PC-9 (cell line): Measurements from ENCODE around the gene ABCB8. TPM values are rescaled to one million over a fixed set of nuclear protein-coding genes. Genes with fewer than 3 reads are reported as not detected.

Experiments used
- BruUV-seq: library from RNA; stranded (reverse); fragments of 400-500 nt; replicated peaks from 2 replicates; lab custom pipeline; 2021; lab: Mats Ljungman, UMichigan
- CTCF ChIA-PET: fragments of 300-600 bp; sonication (Branson Sonifier 250); formaldehyde crosslinking; loops from one replicate; lab custom pipeline; 2022; ENCODE audit warnings: antibody characterized with exemption; lab: Charles Lee
- POLR2A ChIA-PET: fragments of 300-600 bp; sonication (Branson Sonifier 250); formaldehyde crosslinking; loops from one replicate; lab custom pipeline; 2022; ENCODE audit warnings: antibody characterized with exemption; ENCODE audit not compliant: unreplicated experiment; lab: Charles Lee
- DNase-seq, 2 experiments: peaks; one replicate each; pipeline versions ENCODE4 v3.0.0 to v3.0.0-alpha.2; 2015 to 2022; ENCODE audit warnings: mixed read lengths in 1 of 2
- H2AFZ ChIP-seq: fragments of 200-600 bp; sonication (generic); 2 replicates; pipeline ENCODE4 v1.8.1; 2017; ENCODE audit warnings: antibody characterized with exemption
- H3F3A ChIP-seq: fragments of 200-600 bp; sonication (generic); 2 replicates; pipeline ENCODE4 v1.8.1; 2017; ENCODE audit warnings: antibody characterized with exemption, mild to moderate bottlenecking, low read depth; ENCODE audit not compliant: insufficient read depth
- H3K27ac ChIP-seq: fragments of 200-600 bp; sonication (generic); 2 replicates; pipeline ENCODE4 v1.6.1; 2016; ENCODE audit warnings: mixed run types
- H3K27me3 ChIP-seq: fragments of 200-600 bp; sonication (generic); 2 replicates; pipeline ENCODE4 v1.6.1; 2016; ENCODE audit warnings: low read depth, mixed run types; ENCODE audit not compliant: insufficient read depth
- H3K36me3 ChIP-seq: fragments of 200-600 bp; sonication (generic); 2 replicates; pipeline ENCODE4 v1.6.1; 2016; ENCODE audit warnings: low read depth, mixed run types
- H3K4me1 ChIP-seq: fragments of 200-600 bp; sonication (generic); replicated peaks from 2 replicates; pipeline ENCODE4 v1.6.1; 2016; ENCODE audit warnings: mixed run types; ENCODE audit not compliant: insufficient read depth
- H3K4me2 ChIP-seq: fragments of 200-600 bp; sonication (generic); 2 replicates; pipeline ENCODE4 v1.6.1; 2017; ENCODE audit warnings: mixed run types
- H3K4me3 ChIP-seq: fragments of 200-600 bp; sonication (generic); 2 replicates; pipeline ENCODE4 v1.6.1; 2016; ENCODE audit warnings: mixed run types
- H3K79me2 ChIP-seq: fragments of 200-600 bp; sonication (generic); 2 replicates; pipeline ENCODE4 v1.6.1; 2017; ENCODE audit warnings: low read depth, mixed run types
- H3K9me2 ChIP-seq: fragments of 200-600 bp; sonication (generic); 2 replicates; pipeline ENCODE4 v1.8.1; 2017; ENCODE audit warnings: mild to moderate bottlenecking; ENCODE audit not compliant: insufficient read depth
- H3K9me3 ChIP-seq: fragments of 200-600 bp; sonication (generic); 2 replicates; pipeline ENCODE4 v1.8.1; 2016; ENCODE audit warnings: low read depth; ENCODE audit not compliant: insufficient read depth
- H4K20me1 ChIP-seq: fragments of 200-600 bp; sonication (generic); 2 replicates; pipeline ENCODE4 v1.8.1; 2017; ENCODE audit not compliant: insufficient read depth
- CTCF ChIP-seq: fragments of 200-600 bp; sonication (generic); conservative IDR thresholded peaks from 2 replicates; pipeline ENCODE4 v1.6.1; 2017; ENCODE audit warnings: mixed run types, antibody characterized with exemption, mild to moderate bottlenecking, moderate library complexity
- EZH2 ChIP-seq: fragments of 200-600 bp; sonication (generic); IDR thresholded peaks from 2 replicates; pipeline ENCODE4 v1.8.0; 2017; ENCODE audit warnings: antibody characterized with exemption, low read depth
- intact Hi-C: fragments of 100-400 bp; cut with micrococcal nuclease; formaldehyde crosslinking; loops from one replicate; pipeline ENCODE4 v1.10.0; 2022; ENCODE audit not compliant: unreplicated experiment
- total RNA-seq: library from RNA; stranded (reverse); gene quantifications from 2 replicates; pipeline ENCODE4 v1.2.3, GENCODE V29; 2021

ABCB8 gene
- total RNA-seq, 1 experiment from 2014 or later = 61.9 TPM

GRCh38 chr7:151035026-151035717 is 6.9 kb downstream of the ABCB8 start:
- Histone ChIP-seq H3K27me3 (no peaks in the 10 kb centered on the region), H3K9me3 (no peaks in the 10 kb centered on the region), H3F3A (peaks cover 23% of the 10 kb centered on the region), H3K4me3 (no peak overlapping the region), H4K20me1 (peaks cover 5% of the 10 kb centered on the region; the same call in 1 of the 2 replicates), H3K9me2 (no peaks in the 10 kb centered on the region), H3K27ac (no peak overlapping the region), H2AFZ (no peak overlapping the region), H3K79me2 (peaks cover 8% of the 10 kb centered on the region; the same call in 1 of the 2 replicates), H3K4me1 (peaks cover 24% of the 10 kb centered on the region), H3K36me3 (no peaks in the 10 kb centered on the region; the same call in 1 of the 2 replicates), H3K4me2 (no peak overlapping the region)
- intact Hi-C loops = no loop called here
- ChIA-PET POLR2A (no interaction called here), CTCF (no interaction called here)
- TF ChIP-seq CTCF (no peak), EZH2 (no peak)
- DNase-seq = no peak
- BruUV-seq = no TSS peak

GRCh38 chr7:151035902-151036301 is 7.7 kb downstream of the ABCB8 start:
- Histone ChIP-seq H4K20me1 (peaks cover 5% of the 10 kb centered on the region; the same call in 1 of the 2 replicates), H3K79me2 (0 out of 2 replicates have a peak, but pooled peaks cover under 1% of the 10 kb centered on the region), H2AFZ (no peak overlapping the region), H3K27ac (no peak overlapping the region), H3K4me3 (no peak overlapping the region), H3K9me2 (no peaks in the 10 kb centered on the region), H3K36me3 (no peaks in the 10 kb centered on the region; the same call in 1 of the 2 replicates), H3K4me2 (no peak overlapping the region), H3F3A (peaks cover 25% of the 10 kb centered on the region), H3K4me1 (peaks cover 26% of the 10 kb centered on the region), H3K9me3 (no peaks in the 10 kb centered on the region), H3K27me3 (no peaks in the 10 kb centered on the region)
- CTCF ChIA-PET = no interaction called here
- intact Hi-C loops = no loop called here
- TF ChIP-seq EZH2 = no peak
- no peak for TF ChIP-seq CTCF
- DNase-seq = no peak
- POLR2A ChIA-PET = no interaction called here
- no TSS peak for BruUV-seq

- ChIA-PET POLR2A (interaction anchor here (0.6 to 0.7 kb wide), 4 partner anchors 15 to 672 kb away, joined by 3 to 6 read pairs (median 4); partner anchors contain the start of gene ATG9B), CTCF (interaction anchor here (0.6 kb wide), 1 partner anchor 17 kb away, joined by 4 read pairs; no protein-coding TSS in a partner anchor)
- Histone ChIP-seq H3K9me3 (no peaks in the 10 kb centered on the region), H3K4me2 (peak overlapping the region; percentile 68), H3K27ac (peak overlapping the region; percentile 72), H3K4me1 (peaks cover 26% of the 10 kb centered on the region), H3K4me3 (no peak overlapping the region; the same call in 1 of the 2 replicates), H3K36me3 (no peaks in the 10 kb centered on the region; the same call in 1 of the 2 replicates), H2AFZ (no peak overlapping the region), H3F3A (peaks cover 25% of the 10 kb centered on the region), H3K27me3 (no peaks in the 10 kb centered on the region), H4K20me1 (peaks cover 5% of the 10 kb centered on the region; the same call in 1 of the 2 replicates), H3K9me2 (no peaks in the 10 kb centered on the region), H3K79me2 (no peaks in the 10 kb centered on the region)
- intact Hi-C loops = loop anchor here (1.0 kb wide), 2 partner anchors 11 to 19 kb away; partner anchors contain the start of gene ABCB8
- DNase-seq = peak; percentile 86 to 95
- no peak for TF ChIP-seq CTCF
- TF ChIP-seq EZH2 = no peak
- BruUV-seq = TSS peak; percentile 91
Observed at GRCh38 chr7:151038951-151039849, 10.9 kb downstream of the ABCB8 start.
